Adrenal gland (tissue), 12 donors: ENCODE results near the gene IL1RAP. TPM values are rescaled to one million over a fixed set of nuclear protein-coding genes. Genes with fewer than 3 reads are reported as not detected.

Source experiments
- DNase-seq, 7 donors: peaks; one replicate each; pipeline ENCODE4 v3.0.0-alpha.2; 2019 to 2020
- H3K27ac ChIP-seq, 5 donors: fragments of 200-600 bp; sonication (generic) in 4 of 5; 1 replicate in 3 of 5; 2 replicates in 2 of 5; pipeline versions ENCODE4 v1.5.1 to v1.8.0; 2016 to 2020; ENCODE audit warnings: mild to moderate bottlenecking in 1 of 5
- H3K27me3 ChIP-seq: fragments of 200-600 bp; 2 replicates; pipeline ENCODE4 v1.8.0; 2021
- H3K36me3 ChIP-seq, 2 donors: fragments of 200-600 bp; replicated peaks in 1 of 2; 1 replicate in 1 of 2; 2 replicates in 1 of 2; pipeline versions ENCODE4 v1.5.1 to v1.8.0; 2018 to 2022
- H3K4me1 ChIP-seq, 2 donors: fragments of 200-600 bp; replicated peaks in 1 of 2; 1 replicate in 1 of 2; 2 replicates in 1 of 2; pipeline versions ENCODE4 v1.5.1 to v1.8.0; 2018 to 2021
- H3K4me3 ChIP-seq, 4 donors: fragments of 200-600 bp; sonication (generic) in 3 of 4; one replicate each; pipeline ENCODE4 v1.5.1; 2016 to 2018
- H3K9me3 ChIP-seq, 3 donors: fragments of 200-600 bp; sonication (generic) in 1 of 3; replicated peaks in 1 of 3; 1 replicate in 2 of 3; 2 replicates in 1 of 3; pipeline versions ENCODE4 v1.5.1 to v1.8.0; 2016 to 2021
- CTCF ChIP-seq, 6 experiments: fragments of 450-650 bp in 4 of 6; fragments of 200-600 bp in 2 of 6; sonication (generic) in 1 of 6; IDR thresholded peaks; 1 replicate in 5 of 6; 2 replicates in 1 of 6; pipeline versions ENCODE4 v1.5.1 to v1.8.0; 2016 to 2021; ENCODE audit warnings: antibody characterized with exemption in 6 of 6, mild to moderate bottlenecking in 2 of 6, moderate library complexity in 1 of 6
- POLR2A ChIP-seq, 2 donors: fragments of 450-650 bp; IDR thresholded peaks; one replicate each; pipeline ENCODE4 v1.6.1; 2017; ENCODE audit warnings: antibody characterized with exemption in 2 of 2, mild to moderate bottlenecking in 2 of 2, moderate library complexity in 1 of 2
- WGBS, 4 donors: extraction: QIAGEN DNeasy Blood & Tissue Kit in 2 of 4; methylation state at CpG; one replicate each; pipeline versions ENCODE4 v1.1.5 to v1.1.7; 2013 to 2017; 5-methylcytosine and 5-hydroxymethylcytosine counted together
- intact Hi-C, 2 donors: fragments of 100-400 bp; cut with DNase I; formaldehyde crosslinking; loops; one replicate each; pipeline versions ENCODE4 v1.14.1 to v1.15.0; 2022 to 2023
- polyA plus RNA-seq, 3 donors: library from polyadenylated mRNA; stranded (reverse); fragments of 200-250 nt in 2 of 3; fragments of 350-450 nt in 1 of 3; fragmentation: Illumina TruSeq in 1 of 3; extraction: RNeasy Lipid Tissue Mini Kit (QIAGEN cat#74804) in 1 of 3; gene quantifications; one replicate each; pipeline ENCODE4 v1.2.3, GENCODE V29; 2013 to 2014
- total RNA-seq, 9 donors: library from RNA; depleted of rRNA in 4 of 9; stranded (reverse); fragments of >200 nt in 4 of 9; fragments of 120-200 nt in 1 of 9; fragmentation: NEBNext Ultra II Directional in 1 of 9; extraction: Animal tissue kit (Norgen Biotek cat#: 25700) in 1 of 9; gene quantifications; one replicate each; pipeline versions ENCODE4 v1.1.0 to v1.2.4, GENCODE V29; 2013 to 2023
- donor health status: healthy with polysubstance abuse.
- donor health status: Bipolar disorder and iron deficiency.
- donor health status: DM: yes; HTN: yes; CAD: no.
- donor health status: DM: no; HTN: no; CAD: no.
- donor health status: DM: no; HTN: no; CAD: no.
- donor health status: DM: yes; HTN: yes; CAD: no.

The IL1RAP gene
- total and polyA plus RNA-seq, 12 donors: 0.97 to 17.1 (median 6.7) TPM

GRCh38 chr3:190495796-190496195 lies 18.1 kb upstream of the IL1RAP start:
- Histone ChIP-seq H3K36me3 (no peaks in the 10 kb centered on the region), H3K4me1 (no peaks in the 10 kb centered on the region), H3K27ac (no peak overlapping the region), H3K4me3 (no peak overlapping the region), H3K9me3 (no peaks in the 10 kb centered on the region), H3K27me3 (no peaks in the 10 kb centered on the region)
- TF ChIP-seq POLR2A (IDR thresholded peaks at IDR 0.05) (no peak), CTCF (IDR thresholded peaks at IDR 0.05) (no peak)
- intact Hi-C loops: no loop called here
- WGBS, 4 donors: 72 to 76% (median 74%) methylated on average over 5 of the region's 5 CpGs
- no peak for DNase-seq

GRCh38 chr3:190496859-190497258 lies 17.0 kb upstream of the IL1RAP start:
- Histone ChIP-seq H3K4me3 (no peak overlapping the region), H3K36me3 (no peaks in the 10 kb centered on the region), H3K4me1 (no peaks in the 10 kb centered on the region), H3K27ac (no peak overlapping the region), H3K9me3 (no peaks in the 10 kb centered on the region), H3K27me3 (no peaks in the 10 kb centered on the region)
- intact Hi-C loops: no loop called here
- no peak for DNase-seq
- 8 to 17% (median 12%) methylated on average over 1 of the region's 1 CpG for WGBS, 4 donors
- TF ChIP-seq POLR2A (IDR thresholded peaks at IDR 0.05): no peak
- TF ChIP-seq CTCF (IDR thresholded peaks at IDR 0.05): no peak

GRCh38 chr3:190497811-190498210 lies 16.1 kb upstream of the IL1RAP start:
- 77 to 92% (median 85%) methylated on average over 3 of the region's 3 CpGs for WGBS, 4 donors
- H3K4me3 ChIP-seq: no peak overlapping the region
- no peak for DNase-seq
- intact Hi-C loops: no loop called here
- TF ChIP-seq POLR2A (IDR thresholded peaks at IDR 0.05) (no peak), CTCF (IDR thresholded peaks at IDR 0.05) (no peak)
- H3K27ac ChIP-seq: no peak overlapping the region
- H3K27me3 ChIP-seq: no peaks in the 10 kb centered on the region
- H3K4me1 ChIP-seq: no peaks in the 10 kb centered on the region
- no peaks in the 10 kb centered on the region for H3K36me3 ChIP-seq
- H3K9me3 ChIP-seq: no peaks in the 10 kb centered on the region

- Histone ChIP-seq H3K36me3 (no peaks in the 10 kb centered on the region), H3K27me3 (no peaks in the 10 kb centered on the region), H3K9me3 (no peaks in the 10 kb centered on the region), H3K4me3 (no peak overlapping the region), H3K4me1 (no peaks in the 10 kb centered on the region), H3K27ac (no peak overlapping the region)
- no peak for DNase-seq
- intact Hi-C loops: no loop called here
- 76 to 93% (median 86%) methylated on average over 2 of the region's 2 CpGs for WGBS, 4 donors
- TF ChIP-seq CTCF (IDR thresholded peaks at IDR 0.05) (no peak), POLR2A (IDR thresholded peaks at IDR 0.05) (no peak)
These were observed 15.6 kb upstream of the IL1RAP start for GRCh38 chr3:190498293-190498692.
